ENCODE results near the gene PBRM1. TPM values are rescaled to one million over a fixed set of nuclear protein-coding genes. Genes with fewer than 3 reads are reported as not detected.
A peak's percentile ranks its signal among the peaks of the same experiment; 100 is the strongest.

The PBRM1 gene
- total RNA-seq, 2 donors from 2014 or later, result 73.4 to 78.5 TPM

DNA sequence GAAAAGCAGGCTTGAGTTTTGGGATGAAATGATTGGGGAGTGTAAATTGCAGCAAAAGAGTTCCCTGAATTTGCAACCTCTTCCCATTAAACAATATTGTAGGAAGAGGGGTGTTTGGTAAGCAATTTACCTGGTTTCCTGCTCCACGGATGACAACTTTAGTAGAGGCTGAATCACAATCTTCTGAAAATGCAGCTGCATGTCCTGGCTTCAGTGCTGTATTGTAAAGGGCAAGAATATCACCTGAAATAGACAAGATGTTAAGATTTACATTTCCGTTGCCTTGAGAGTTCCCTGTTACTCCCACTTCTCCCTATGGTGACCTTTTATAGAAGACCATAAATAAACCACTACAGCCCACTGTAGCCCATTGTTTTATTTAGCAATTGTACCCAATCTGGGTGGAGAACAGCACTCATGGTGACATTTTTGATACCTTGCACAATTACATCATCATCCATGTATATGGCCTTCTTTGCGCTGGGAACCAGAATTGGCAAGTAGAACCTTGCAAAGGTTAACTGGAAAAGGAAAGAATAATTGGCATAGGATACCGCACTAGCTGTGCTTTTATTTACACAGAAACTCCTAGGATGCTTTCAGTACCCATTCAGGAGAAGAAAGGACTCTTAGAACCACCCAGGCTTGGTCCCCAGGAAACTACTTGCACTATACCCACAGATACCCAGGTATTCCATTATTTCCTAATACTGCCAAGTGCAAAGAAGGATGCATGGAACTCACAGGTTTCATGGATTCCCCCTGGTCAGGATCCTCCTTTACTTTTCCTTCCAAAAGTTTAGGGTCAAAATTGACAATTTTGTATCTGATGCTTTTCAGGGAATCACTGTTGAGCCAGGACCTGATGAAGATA is 10.3 kb upstream of the PBRM1 start:
- no peak overlapping the region for H3K27ac ChIP-seq (ENCODE audit: low read depth, low read length)
- Mint-ChIP-seq H3K27ac (no peak overlapping the region), H3K9me3 (no peaks in the 10 kb centered on the region), H3K4me1 (no peaks in the 10 kb centered on the region), H3K36me3 (ENCODE audit: low read depth) (peaks cover 60% of the 10 kb centered on the region), H3K27me3 (ENCODE audit: insufficient read depth) (no peaks in the 10 kb centered on the region), H3K4me3 (no peak overlapping the region)
- H3K4me1 ChIP-seq (ENCODE audit: control insufficient read depth, insufficient read depth, low read length), result no peaks in the 10 kb centered on the region
- H3K36me3 ChIP-seq (ENCODE audit: control insufficient read depth, insufficient read depth, low read length), result peaks cover 83% of the 10 kb centered on the region
- H3K4me3 ChIP-seq (ENCODE audit: low read length), result no peak overlapping the region
- no peaks in the 10 kb centered on the region for H3K27me3 ChIP-seq (ENCODE audit: control insufficient read depth, insufficient read depth, low read length, poor library complexity, severe bottlenecking)
- TF ChIP-seq CTCF (conservative IDR thresholded peaks at IDR 0.05), result no peak
- no peaks in the 10 kb centered on the region for H3K9me3 ChIP-seq (ENCODE audit: control insufficient read depth, low read length)
- DNase-seq, result no peak
- 94 to 100% methylated on average over 3 to 4 of the region's 4 CpGs for WGBS, 2 experiments (ENCODE audit: insufficient coverage in 1 of 2, insufficient read length in 1 of 2)
- H3K9ac ChIP-seq (ENCODE audit: extremely low read depth, low read length, poor library complexity, severe bottlenecking), result no peak overlapping the region

GRCh38 chr3:52694528-52695189 is 8.9 kb upstream of the PBRM1 start:
- no peak for TF ChIP-seq CTCF (conservative IDR thresholded peaks at IDR 0.05)
- H3K36me3 Mint-ChIP-seq (ENCODE audit: low read depth), result peaks cover 74% of the 10 kb centered on the region
- Histone ChIP-seq H3K36me3 (ENCODE audit: control insufficient read depth, insufficient read depth, low read length) (peaks cover 91% of the 10 kb centered on the region), H3K4me1 (ENCODE audit: control insufficient read depth, insufficient read depth, low read length) (no peaks in the 10 kb centered on the region), H3K9me3 (ENCODE audit: control insufficient read depth, low read length) (no peaks in the 10 kb centered on the region), H3K27ac (ENCODE audit: low read depth, low read length) (no peak overlapping the region), H3K27me3 (ENCODE audit: control insufficient read depth, insufficient read depth, low read length, poor library complexity, severe bottlenecking) (no peaks in the 10 kb centered on the region), H3K9ac (ENCODE audit: extremely low read depth, low read length, poor library complexity, severe bottlenecking) (no peak overlapping the region), H3K4me3 (ENCODE audit: low read length) (no peak overlapping the region)
- no peak for DNase-seq
- H3K4me3 Mint-ChIP-seq, result no peak overlapping the region
- H3K4me1 Mint-ChIP-seq, result no peaks in the 10 kb centered on the region
- 87 to 91% methylated on average over 7 of the region's 7 CpGs for WGBS, 2 experiments (ENCODE audit: insufficient coverage in 1 of 2, insufficient read length in 1 of 2)
- H3K9me3 Mint-ChIP-seq, result no peaks in the 10 kb centered on the region
- no peak overlapping the region for H3K27ac Mint-ChIP-seq
- no peaks in the 10 kb centered on the region for H3K27me3 Mint-ChIP-seq (ENCODE audit: insufficient read depth)

GRCh38 chr3:52693071-52693470 is 7.4 kb upstream of the PBRM1 start:
- H3K27ac ChIP-seq (ENCODE audit: low read depth, low read length), result no peak overlapping the region
- peaks cover 98% of the 10 kb centered on the region for H3K36me3 ChIP-seq (ENCODE audit: control insufficient read depth, insufficient read depth, low read length)
- no peaks in the 10 kb centered on the region for H3K27me3 ChIP-seq (ENCODE audit: control insufficient read depth, insufficient read depth, low read length, poor library complexity, severe bottlenecking)
- Mint-ChIP-seq H3K4me1 (no peaks in the 10 kb centered on the region), H3K36me3 (ENCODE audit: low read depth) (peaks cover 90% of the 10 kb centered on the region), H3K9me3 (no peaks in the 10 kb centered on the region), H3K27ac (peak overlapping the region; percentile 52), H3K27me3 (ENCODE audit: insufficient read depth) (no peaks in the 10 kb centered on the region), H3K4me3 (no peak overlapping the region)
- no peak overlapping the region for H3K4me3 ChIP-seq (ENCODE audit: low read length)
- no peaks in the 10 kb centered on the region for H3K9me3 ChIP-seq (ENCODE audit: control insufficient read depth, low read length)
- no peak overlapping the region for H3K9ac ChIP-seq (ENCODE audit: extremely low read depth, low read length, poor library complexity, severe bottlenecking)
- no peaks in the 10 kb centered on the region for H3K4me1 ChIP-seq (ENCODE audit: control insufficient read depth, insufficient read depth, low read length)
- TF ChIP-seq CTCF (conservative IDR thresholded peaks at IDR 0.05), result no peak
- no peak for DNase-seq

All from endodermal cell (in vitro differentiated cells).